OCI-LY7 (cell line): ENCODE results near the gene IGF2. TPM values are rescaled to one million over a fixed set of nuclear protein-coding genes. Genes with fewer than 3 reads are reported as not detected.

Experiments used
- BruUV-seq: library from RNA; stranded (reverse); fragments of 400-500 nt; replicated peaks from 2 replicates; lab custom pipeline; 2021; lab: Mats Ljungman, UMichigan
- CTCF ChIA-PET: fragments of 300-600 bp; sonication (Branson Sonifier 250); formaldehyde crosslinking; loops from one replicate; lab custom pipeline; 2022; ENCODE audit warnings: antibody characterized with exemption; ENCODE audit not compliant: unreplicated experiment; lab: Charles Lee
- POLR2A ChIA-PET: fragments of 300-600 bp; sonication (Branson Sonifier 250); formaldehyde crosslinking; loops from one replicate; lab custom pipeline; 2022; ENCODE audit warnings: antibody characterized with exemption; lab: Charles Lee
- DNase-seq: peaks from one replicate; pipeline ENCODE4 v3.0.0-alpha.2; 2015; ENCODE audit warnings: low spot score
- H2AFZ ChIP-seq: fragments of 200-600 bp; sonication (generic), shearing (Covaris generic); 2 replicates; pipeline ENCODE4 v1.6.1; 2014; ENCODE audit warnings: mild to moderate bottlenecking, antibody characterized with exemption, low read length, moderate library complexity
- H3K27ac ChIP-seq: fragments of 200-600 bp; sonication (generic); 2 replicates; pipeline ENCODE4 v1.5.1; 2014; ENCODE audit warnings: mixed run types, low read depth, mild to moderate bottlenecking, moderate library complexity, low read length, inconsistent platforms; ENCODE audit not compliant: poor library complexity, severe bottlenecking
- H3K36me3 ChIP-seq: fragments of 200-600 bp; sonication (generic); 2 replicates; pipeline ENCODE4 v1.6.1; 2014; ENCODE audit warnings: mild to moderate bottlenecking, antibody characterized with exemption, low read length, moderate library complexity, mixed read lengths; ENCODE audit not compliant: insufficient read depth
- H3K4me1 ChIP-seq: fragments of 200-600 bp; sonication (generic); 2 replicates; pipeline ENCODE4 v1.5.1; 2014; ENCODE audit warnings: mild to moderate bottlenecking, low read length; ENCODE audit not compliant: insufficient read depth, poor library complexity, severe bottlenecking
- H3K4me2 ChIP-seq: fragments of 200-600 bp; sonication (generic); 2 replicates; pipeline ENCODE4 v1.6.1; 2014; ENCODE audit warnings: mild to moderate bottlenecking, low read length
- H3K4me3 ChIP-seq: fragments of 200-600 bp; sonication (generic); 2 replicates; pipeline ENCODE4 v1.5.1; 2014; ENCODE audit warnings: mild to moderate bottlenecking, low read depth, low read length; ENCODE audit not compliant: poor library complexity, severe bottlenecking
- H3K79me2 ChIP-seq: fragments of 200-600 bp; sonication (generic); 2 replicates; pipeline ENCODE4 v1.6.1; 2016; ENCODE audit warnings: low read depth, mild to moderate bottlenecking, low read length, moderate library complexity, mixed read lengths; ENCODE audit not compliant: insufficient read depth
- H3K9me2 ChIP-seq: fragments of 200-600 bp; sonication (generic); 2 replicates; pipeline ENCODE4 v1.6.1; 2016; ENCODE audit warnings: mild to moderate bottlenecking, low read length, mixed read lengths; ENCODE audit not compliant: insufficient read depth
- H3K9me3 ChIP-seq: fragments of 200-600 bp; sonication (generic); 2 replicates; pipeline ENCODE4 v1.6.1; 2014; ENCODE audit warnings: mild to moderate bottlenecking, mixed run types, low read length, mixed read lengths
- H4K20me1 ChIP-seq: fragments of 200-600 bp; sonication (generic); 2 replicates; pipeline ENCODE4 v1.6.1; 2014; ENCODE audit warnings: mild to moderate bottlenecking, antibody characterized with exemption, low read length, moderate library complexity, mixed read lengths; ENCODE audit not compliant: insufficient read depth
- CTCF ChIP-seq: fragments of 200-600 bp; sonication (generic); conservative IDR thresholded peaks from 2 replicates; pipeline ENCODE4 v1.5.1; 2014; ENCODE audit warnings: mild to moderate bottlenecking, antibody characterized with exemption, low read length, moderate library complexity, mixed read lengths
- EZH2phosphoT487 ChIP-seq: fragments of 200-600 bp; sonication (generic); IDR thresholded peaks from 2 replicates; pipeline ENCODE4 v1.6.1; 2018; ENCODE audit warnings: low read depth, borderline replicate concordance, mild to moderate bottlenecking, mixed run types, antibody characterized with exemption, low read length, moderate library complexity, mixed read lengths
- intact Hi-C: fragments of 100-400 bp; cut with micrococcal nuclease; formaldehyde crosslinking; loops from one replicate; pipeline ENCODE4 v1.10.0; 2022; ENCODE audit not compliant: unreplicated experiment
- total RNA-seq, 2 experiments: library from RNA; depleted of rRNA in 1 of 2; stranded (reverse); fragments of >200 nt in 1 of 2; shearing (Covaris generic) in 1 of 2; gene quantifications; 2 replicates each; pipeline ENCODE4 v1.2.3, GENCODE V29; 2014 to 2022

The IGF2 gene
- total RNA-seq, 2 experiments from 2014 or later: not detected

GRCh38 chr11:2100361-2101170 lies 38.6 kb downstream of the IGF2 start:
- POLR2A ChIA-PET: no interaction called here
- DNase-seq: no peak
- Histone ChIP-seq H4K20me1 (no peaks in the 10 kb centered on the region), H3K4me1 (no peaks in the 10 kb centered on the region), H3K4me3 (no peak overlapping the region), H3K79me2 (no peaks in the 10 kb centered on the region), H3K4me2 (no peak overlapping the region), H2AFZ (no peak overlapping the region), H3K36me3 (no peaks in the 10 kb centered on the region), H3K27ac (no peak overlapping the region), H3K9me3 (no peaks in the 10 kb centered on the region), H3K9me2 (no peaks in the 10 kb centered on the region)
- no TSS peak for BruUV-seq
- CTCF ChIA-PET: interaction anchor here (0.5 kb wide), 1 partner anchor 1380 kb away, joined by 3 read pairs; no protein-coding TSS in a partner anchor
- intact Hi-C loops: no loop called here
- TF ChIP-seq CTCF: no peak
- no peak for TF ChIP-seq EZH2phosphoT487

- TF ChIP-seq EZH2phosphoT487 (no peak), CTCF (no peak)
- no peak overlapping the region for H3K4me2 ChIP-seq
- CTCF ChIA-PET: no interaction called here
- POLR2A ChIA-PET: no interaction called here
- no peak overlapping the region for H3K27ac ChIP-seq
- H3K9me2 ChIP-seq: no peaks in the 10 kb centered on the region
- BruUV-seq: no TSS peak
- no peak for DNase-seq
- intact Hi-C loops: no loop called here
- H2AFZ ChIP-seq: no peak overlapping the region
- H3K4me1 ChIP-seq: no peaks in the 10 kb centered on the region
- H4K20me1 ChIP-seq: no peaks in the 10 kb centered on the region
- H3K36me3 ChIP-seq: no peaks in the 10 kb centered on the region
- no peaks in the 10 kb centered on the region for H3K9me3 ChIP-seq
- no peaks in the 10 kb centered on the region for H3K79me2 ChIP-seq
- H3K4me3 ChIP-seq: no peak overlapping the region
Observed at GRCh38 chr11:2099516-2100349, 39.5 kb downstream of the IGF2 start.
